Panc1 (cell line): ENCODE measurements around the gene RNASE9. TPM values are rescaled to one million over a fixed set of nuclear protein-coding genes. Genes with fewer than 3 reads are reported as not detected.

Experiments used
- ATAC-seq: fragments of 200-7000 bp; cut with Tn5 transposase; 2 replicates; pipeline ENCODE4 v1.9.1; 2020; ENCODE audit warnings: mild to moderate bottlenecking, moderate library complexity
- BruUV-seq: library from RNA; stranded (reverse); fragments of 400-500 nt; replicated peaks from 2 replicates; lab custom pipeline; 2021; lab: Mats Ljungman, UMichigan
- CTCF ChIA-PET: fragments of 300-600 bp; sonication (Branson Sonifier 250); formaldehyde crosslinking; loops from one replicate; lab custom pipeline; 2022; ENCODE audit warnings: antibody characterized with exemption; lab: Charles Lee
- POLR2A ChIA-PET: fragments of 300-600 bp; sonication (Branson Sonifier 250); formaldehyde crosslinking; loops from one replicate; lab custom pipeline; 2022; ENCODE audit warnings: antibody characterized with exemption; lab: Charles Lee
- DNase-seq: peaks from one replicate; pipeline ENCODE4 v3.0.0-alpha.2; 2010; ENCODE audit warnings: low read depth, low spot score
- H3K27ac ChIP-seq: 2 replicates; pipeline ENCODE4 v1.5.1; 2011; ENCODE audit warnings: mild to moderate bottlenecking, low read length, inconsistent platforms
- H3K27me3 ChIP-seq: fragments of 200-500 bp; sonication (Bioruptor generic); 2 replicates; pipeline ENCODE4 v1.6.0; 2014; ENCODE audit warnings: low read length, inconsistent platforms; ENCODE audit not compliant: control insufficient read depth, insufficient read depth
- H3K36me3 ChIP-seq: fragments of 200-500 bp; sonication (Bioruptor generic); 2 replicates; pipeline ENCODE4 v1.5.1; 2014; ENCODE audit warnings: inconsistent platforms, mild to moderate bottlenecking, low read length, moderate library complexity; ENCODE audit not compliant: control insufficient read depth, insufficient read depth
- H3K4me1 ChIP-seq: 2 replicates; pipeline ENCODE4 v1.5.1; 2011; ENCODE audit warnings: inconsistent platforms, mild to moderate bottlenecking, low read length, moderate library complexity; ENCODE audit not compliant: control insufficient read depth, insufficient read depth
- H3K4me3 ChIP-seq, 2 experiments: 2 replicates each; pipeline ENCODE4 v1.5.1; 2011 to 2012; ENCODE audit warnings: low read depth in 2 of 2, low read length in 2 of 2, mild to moderate bottlenecking in 2 of 2, inconsistent platforms in 1 of 2, moderate library complexity in 1 of 2
- H3K9me3 ChIP-seq: fragments of 200-500 bp; sonication (Bioruptor generic); 2 replicates; pipeline ENCODE4 v1.5.1; 2014; ENCODE audit warnings: low read depth, mild to moderate bottlenecking, inconsistent platforms, low read length, moderate library complexity; ENCODE audit not compliant: control insufficient read depth, insufficient read depth
- CTCF ChIP-seq: fragments of 450-650 bp; IDR thresholded peaks from 2 replicates; pipeline ENCODE4 v1.5.1; 2017; ENCODE audit warnings: mild to moderate bottlenecking
- POLR2AphosphoS5 ChIP-seq: IDR thresholded peaks from 2 replicates; pipeline ENCODE4 v1.6.1; 2012; ENCODE audit warnings: mild to moderate bottlenecking, low read depth, low read length, moderate library complexity
- SIN3A ChIP-seq: IDR thresholded peaks from 2 replicates; pipeline ENCODE4 v1.6.1; 2012; ENCODE audit warnings: low read depth, mild to moderate bottlenecking, low read length, moderate library complexity, borderline replicate concordance; ENCODE audit not compliant: insufficient read depth
- TCF7L2 ChIP-seq: IDR thresholded peaks from 2 replicates; pipeline ENCODE4 v1.6.1; 2011; ENCODE audit warnings: mild to moderate bottlenecking, low read depth, low read length, inconsistent platforms
- in situ Hi-C: cut with HindIII; loops from 2 replicates; pipeline ENCODE4 v1.10.0; 2016; ENCODE audit warnings: low sequenced_read_pairs, low pct_unique_long_range_greater_than_20kb
- intact Hi-C: fragments of 100-400 bp; cut with micrococcal nuclease; formaldehyde crosslinking; loops from one replicate; pipeline ENCODE4 v1.10.0; 2022; ENCODE audit not compliant: unreplicated experiment
- total RNA-seq: library from RNA; stranded (reverse); gene quantifications from one replicate; pipeline ENCODE4 v1.2.1, GENCODE V29; 2021; ENCODE audit not compliant: unreplicated experiment
- TF ChIP-seq, protein P1 (sequence below), 2 experiments: IDR thresholded peaks; 2 replicates each; pipeline ENCODE4 v1.6.1; 2011 to 2012; ENCODE audit warnings: low read depth in 2 of 2, control low read depth in 1 of 2, low read length in 1 of 2, mild to moderate bottlenecking in 1 of 2, moderate library complexity in 1 of 2; ENCODE audit not compliant: insufficient read depth in 1 of 2

The RNASE9 gene
- total RNA-seq, 1 experiment from 2014 or later: not detected

GRCh38 chr14:20559461-20559904 lies 1.4 kb downstream of the RNASE9 start:
- Histone ChIP-seq H3K4me1 (no peaks in the 10 kb centered on the region), H3K4me3 (no peak overlapping the region), H3K9me3 (no peaks in the 10 kb centered on the region), H3K27ac (no peak overlapping the region), H3K36me3 (no peaks in the 10 kb centered on the region), H3K27me3 (no peaks in the 10 kb centered on the region)
- BruUV-seq: no TSS peak
- TF ChIP-seq SIN3A (no peak), POLR2AphosphoS5 (no peak), CTCF (no peak), TCF7L2 (no peak)
- TF ChIP-seq, protein P1, sequence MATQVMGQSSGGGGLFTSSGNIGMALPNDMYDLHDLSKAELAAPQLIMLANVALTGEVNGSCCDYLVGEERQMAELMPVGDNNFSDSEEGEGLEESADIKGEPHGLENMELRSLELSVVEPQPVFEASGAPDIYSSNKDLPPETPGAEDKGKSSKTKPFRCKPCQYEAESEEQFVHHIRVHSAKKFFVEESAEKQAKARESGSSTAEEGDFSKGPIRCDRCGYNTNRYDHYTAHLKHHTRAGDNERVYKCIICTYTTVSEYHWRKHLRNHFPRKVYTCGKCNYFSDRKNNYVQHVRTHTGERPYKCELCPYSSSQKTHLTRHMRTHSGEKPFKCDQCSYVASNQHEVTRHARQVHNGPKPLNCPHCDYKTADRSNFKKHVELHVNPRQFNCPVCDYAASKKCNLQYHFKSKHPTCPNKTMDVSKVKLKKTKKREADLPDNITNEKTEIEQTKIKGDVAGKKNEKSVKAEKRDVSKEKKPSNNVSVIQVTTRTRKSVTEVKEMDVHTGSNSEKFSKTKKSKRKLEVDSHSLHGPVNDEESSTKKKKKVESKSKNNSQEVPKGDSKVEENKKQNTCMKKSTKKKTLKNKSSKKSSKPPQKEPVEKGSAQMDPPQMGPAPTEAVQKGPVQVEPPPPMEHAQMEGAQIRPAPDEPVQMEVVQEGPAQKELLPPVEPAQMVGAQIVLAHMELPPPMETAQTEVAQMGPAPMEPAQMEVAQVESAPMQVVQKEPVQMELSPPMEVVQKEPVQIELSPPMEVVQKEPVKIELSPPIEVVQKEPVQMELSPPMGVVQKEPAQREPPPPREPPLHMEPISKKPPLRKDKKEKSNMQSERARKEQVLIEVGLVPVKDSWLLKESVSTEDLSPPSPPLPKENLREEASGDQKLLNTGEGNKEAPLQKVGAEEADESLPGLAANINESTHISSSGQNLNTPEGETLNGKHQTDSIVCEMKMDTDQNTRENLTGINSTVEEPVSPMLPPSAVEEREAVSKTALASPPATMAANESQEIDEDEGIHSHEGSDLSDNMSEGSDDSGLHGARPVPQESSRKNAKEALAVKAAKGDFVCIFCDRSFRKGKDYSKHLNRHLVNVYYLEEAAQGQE (IDR thresholded peaks at IDR 0.05; ENCODE audit: insufficient read depth in 1 of 2, low read depth in 2 of 2, low read length in 1 of 2): no peak
- intact Hi-C loops: no loop called here
- POLR2A ChIA-PET: no interaction called here
- ATAC-seq (no peak), DNase-seq (no peak)
- CTCF ChIA-PET: no interaction called here
- in situ Hi-C loops: no loop called here

DNA sequence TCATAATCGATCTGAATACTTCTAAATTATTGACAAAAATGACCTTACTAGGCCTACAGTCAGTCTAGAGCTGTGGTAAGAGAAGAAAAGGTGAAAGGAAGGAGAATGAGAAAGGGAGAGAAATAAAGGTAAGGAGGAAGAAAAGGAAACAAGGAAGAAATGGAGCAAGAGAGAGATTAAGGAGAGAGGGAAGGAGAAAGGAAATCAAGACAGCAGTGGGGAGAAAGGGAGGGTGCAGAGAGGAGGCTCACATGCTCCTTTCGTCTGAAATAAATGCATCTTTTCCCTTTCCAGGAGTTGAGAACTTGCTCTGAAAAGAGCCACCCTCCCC lies 3.7 kb downstream of the RNASE9 start:
- no peak for ATAC-seq
- no peak overlapping the region for H3K4me3 ChIP-seq
- H3K9me3 ChIP-seq: no peaks in the 10 kb centered on the region
- H3K36me3 ChIP-seq: no peaks in the 10 kb centered on the region
- ChIA-PET POLR2A (no interaction called here), CTCF (no interaction called here)
- no peak overlapping the region for H3K27ac ChIP-seq
- in situ Hi-C loops: no loop called here
- no peaks in the 10 kb centered on the region for H3K27me3 ChIP-seq
- BruUV-seq: no TSS peak
- no peak for TF ChIP-seq SIN3A
- no peak for TF ChIP-seq CTCF
- TF ChIP-seq TCF7L2: no peak
- TF ChIP-seq, protein P1 (IDR thresholded peaks at IDR 0.05; ENCODE audit: insufficient read depth in 1 of 2, low read depth in 2 of 2, low read length in 1 of 2): no peak
- no peak for TF ChIP-seq POLR2AphosphoS5
- no peaks in the 10 kb centered on the region for H3K4me1 ChIP-seq
- no peak for DNase-seq
- intact Hi-C loops: no loop called here
